Stimulated activated CD4-positive, alpha-beta T cell treated with anti-CD3 and anti-CD28 coated beads, Interleukin-4, amount 100 ng/mL, for 1 hour (primary cell): ENCODE measurements around the gene RUFY4.
"Not testable (repeated sequence)": the region's sequence is repeated elsewhere in the genome, so short reads cannot be mapped to it uniquely, and the experiment has no call there.

ENCODE experiments used
- DNase-seq: peaks from one replicate; pipeline ENCODE4 v3.0.0-alpha.2; 2020

The RUFY4 gene

GRCh38 chr2:218089259-218089658 is 20.2 kb downstream of the RUFY4 start:
- no peak for DNase-seq

GRCh38 chr2:218091746-218092145 is 22.7 kb downstream of the RUFY4 start:
- no peak for DNase-seq

GRCh38 chr2:218093879-218094278 is 24.8 kb downstream of the RUFY4 start:
- no peak for DNase-seq

- no peak for DNase-seq
These were observed 26.8 kb downstream of the RUFY4 start for GRCh38 chr2:218095853-218096252.

- no peak for DNase-seq
These were observed 28.9 kb downstream of the RUFY4 start for GRCh38 chr2:218097975-218098374.

- not testable (repeated sequence) for DNase-seq
These were observed 39.8 kb downstream of the RUFY4 start for GRCh38 chr2:218108834-218109233.

GRCh38 chr2:218121789-218122188 is 52.7 kb downstream of the RUFY4 start:
- not testable (repeated sequence) for DNase-seq

GRCh38 chr2:218122286-218122685 is 53.2 kb downstream of the RUFY4 start:
- DNase-seq, result not testable (repeated sequence)

GRCh38 chr2:218123986-218124385 is 54.9 kb downstream of the RUFY4 start:
- no peak for DNase-seq

- DNase-seq, result no peak
These were observed 56.0 kb downstream of the RUFY4 start for GRCh38 chr2:218125095-218125494.

- no peak for DNase-seq
These were observed 56.6 kb downstream of the RUFY4 start, which contains the start of gene CXCR2 for GRCh38 chr2:218125626-218126080. Gene CXCR2 (plus strand): TSS chr2:218126028. CDS start chr2:218134802, 8,774 bp downstream.

- no peak for DNase-seq
These were observed 58.9 kb downstream of the RUFY4 start for GRCh38 chr2:218127929-218128455.

- DNase-seq, result no peak
These were observed 59.9 kb downstream of the RUFY4 start for GRCh38 chr2:218128781-218129457.

- no peak for DNase-seq
These were observed 60.5 kb downstream of the RUFY4 start for GRCh38 chr2:218129458-218130135.

GRCh38 chr2:218130377-218130776 is 61.3 kb downstream of the RUFY4 start:
- DNase-seq, result no peak

- no peak for DNase-seq
These were observed 61.8 kb downstream of the RUFY4 start for GRCh38 chr2:218130822-218131221.

GRCh38 chr2:218137514-218137913 is 68.5 kb downstream of the RUFY4 start:
- no peak for DNase-seq

- no peak for DNase-seq
These were observed 69.0 kb downstream of the RUFY4 start for GRCh38 chr2:218138047-218138446.
